B cell (primary cell): ENCODE data around the gene UBE2F.

ENCODE experiments used
- CTCF ChIP-seq: fragments of 200-600 bp; IDR thresholded peaks from one replicate; pipeline ENCODE4 v1.8.0; 2022; ENCODE audit warnings: antibody characterized with exemption, mild to moderate bottlenecking
- EZH2 ChIP-seq: IDR thresholded peaks from 2 replicates; pipeline ENCODE4 v1.6.1; 2012; ENCODE audit warnings: borderline replicate concordance, low read depth, mild to moderate bottlenecking, moderate library complexity, low read length; ENCODE audit not compliant: insufficient read depth, poor library complexity, severe bottlenecking

GRCh38 chr2:237968048-237968862 lies 1.4 kb downstream of the UBE2F start:
- peak; percentile 10 for TF ChIP-seq CTCF
- TF ChIP-seq EZH2 = no peak
